ENCODE measurements around the gene RALBP1.

Gene RALBP1

DNA sequence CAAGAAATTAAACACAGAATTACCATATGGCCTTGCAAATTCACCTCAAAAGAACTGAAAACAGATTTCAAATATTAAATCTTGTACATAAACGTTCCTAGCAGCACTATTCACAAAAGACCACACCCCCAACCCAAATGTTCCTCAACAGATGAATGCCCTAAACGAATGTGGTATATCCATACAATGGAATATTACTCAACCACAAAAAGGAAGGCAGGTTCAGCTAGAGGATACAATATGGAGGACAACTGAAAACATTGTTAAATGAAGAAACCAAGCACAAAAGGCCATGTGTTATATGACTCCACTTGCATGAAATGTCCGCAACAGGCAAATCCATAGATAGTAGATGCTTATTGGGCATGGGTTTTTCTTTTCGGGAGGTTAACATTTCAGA, 77.3 kb downstream of the RALBP1 start:
- in situ Hi-C loops (cut with MboI; ENCODE audit: low sequenced_read_pairs): no loop called here
- peaks cover 84% of the 10 kb centered on the region for H3K36me3 ChIP-seq (replicated peaks)
- H3K4me3 ChIP-seq: no peak overlapping the region
- H3K27me3 ChIP-seq (ENCODE audit: low read depth): no peaks in the 10 kb centered on the region
- no peaks in the 10 kb centered on the region for H3K4me1 ChIP-seq
- no peak for DNase-seq (ENCODE audit: low spot score in 2 of 2)
- no peaks in the 10 kb centered on the region for H3K9me3 ChIP-seq

DNA sequence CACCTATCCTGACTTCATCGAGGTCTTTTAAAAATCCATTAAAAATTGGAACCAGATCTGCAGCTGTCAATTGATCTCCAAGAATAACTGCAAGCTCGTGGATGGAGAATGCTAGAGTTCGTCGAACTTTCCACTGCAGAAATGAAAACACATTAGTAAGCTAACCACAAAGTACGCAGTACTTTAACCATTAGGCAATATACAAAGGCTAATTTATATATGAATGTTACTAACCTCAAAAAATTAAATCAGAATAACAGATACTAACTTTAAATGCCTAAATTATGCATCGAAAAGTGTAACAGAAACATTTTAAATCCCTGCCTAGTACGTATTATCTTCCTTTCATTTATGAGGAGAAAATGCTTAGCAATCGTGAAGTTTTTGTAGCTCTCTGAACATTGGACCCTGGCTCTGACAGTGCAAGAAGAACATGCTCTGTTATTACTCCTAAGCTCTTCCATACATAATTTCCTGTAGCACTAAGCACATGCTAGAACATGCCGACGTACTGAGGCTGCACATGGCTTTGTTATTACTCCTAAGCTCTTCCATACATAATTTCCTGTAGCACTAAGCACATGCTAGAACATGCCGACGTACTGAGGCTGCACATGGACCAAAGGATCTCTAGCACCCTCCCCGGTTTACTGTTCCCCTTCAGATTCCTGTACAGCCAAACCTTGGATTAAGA, 82.1 kb downstream of the RALBP1 start:
- Histone ChIP-seq H3K9me3 (no peaks in the 10 kb centered on the region), H3K27me3 (ENCODE audit: low read depth) (no peaks in the 10 kb centered on the region), H3K36me3 (replicated peaks) (peaks cover 66% of the 10 kb centered on the region), H3K4me1 (no peaks in the 10 kb centered on the region), H3K4me3 (no peak overlapping the region)
- in situ Hi-C loops (cut with MboI; ENCODE audit: low sequenced_read_pairs): no loop called here
- no peak for DNase-seq (ENCODE audit: low spot score in 2 of 2)

DNA sequence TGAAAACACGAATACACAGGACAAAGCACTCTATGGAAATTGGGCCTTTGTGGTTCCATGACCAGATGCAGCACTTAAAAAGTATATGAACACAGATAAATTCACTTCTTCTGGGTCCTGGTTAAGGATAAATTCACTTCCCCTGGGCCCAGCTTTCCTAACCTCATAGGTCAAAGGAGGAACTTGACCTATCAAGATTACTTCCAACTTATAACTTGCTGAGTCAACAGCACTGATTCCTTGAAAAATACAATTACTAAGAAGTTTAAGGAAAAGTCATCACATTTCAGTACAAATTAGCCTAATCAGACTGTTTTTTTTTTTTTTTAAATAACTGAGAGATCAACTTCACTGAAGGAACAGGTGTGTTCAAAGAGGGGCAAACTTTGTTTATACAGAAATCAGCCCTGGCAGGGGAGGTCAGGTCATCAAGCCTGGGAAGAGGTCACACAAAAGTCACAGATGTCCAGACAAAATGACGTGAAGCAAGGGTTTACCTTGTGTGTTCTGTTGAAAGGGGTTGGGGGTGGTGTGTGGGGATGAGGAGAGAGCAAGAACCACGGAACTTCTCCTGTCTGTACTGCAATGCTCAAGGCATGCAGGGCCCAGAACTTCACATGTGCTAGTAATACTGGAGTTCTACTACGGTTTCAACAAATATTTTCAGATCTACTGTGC, 83.2 kb downstream of the RALBP1 start:
- no peaks in the 10 kb centered on the region for H3K9me3 ChIP-seq
- DNase-seq (ENCODE audit: low spot score in 2 of 2): no peak
- H3K27me3 ChIP-seq (ENCODE audit: low read depth): no peaks in the 10 kb centered on the region
- H3K4me3 ChIP-seq: no peak overlapping the region
- in situ Hi-C loops (cut with MboI; ENCODE audit: low sequenced_read_pairs): no loop called here
- peaks cover 66% of the 10 kb centered on the region for H3K36me3 ChIP-seq (replicated peaks)
- no peaks in the 10 kb centered on the region for H3K4me1 ChIP-seq

DNA sequence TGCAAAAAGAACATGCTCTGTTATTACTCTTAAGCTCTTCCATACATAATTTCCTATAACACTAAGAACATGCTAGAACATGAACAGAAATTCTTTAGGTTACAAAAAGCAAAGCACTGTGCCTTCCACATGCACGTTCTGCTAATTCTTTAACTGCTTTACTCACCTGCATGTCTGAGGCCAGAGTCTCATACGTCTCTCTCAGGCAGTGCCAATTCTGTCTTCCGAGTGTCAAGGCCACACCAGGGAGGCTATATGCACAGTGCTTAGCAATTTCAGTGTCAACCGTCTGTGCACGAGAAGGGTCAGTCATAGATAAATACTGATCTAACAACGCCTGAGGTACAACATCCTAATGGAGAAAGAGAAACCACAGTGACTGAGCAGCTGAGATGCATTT, 83.9 kb downstream of the RALBP1 start:
- H3K4me3 ChIP-seq: no peak overlapping the region
- peaks cover 62% of the 10 kb centered on the region for H3K36me3 ChIP-seq (replicated peaks)
- in situ Hi-C loops (cut with MboI; ENCODE audit: low sequenced_read_pairs): no loop called here
- no peaks in the 10 kb centered on the region for H3K9me3 ChIP-seq
- H3K27me3 ChIP-seq (ENCODE audit: low read depth): no peaks in the 10 kb centered on the region
- no peak for DNase-seq (ENCODE audit: low spot score in 2 of 2)
- no peaks in the 10 kb centered on the region for H3K4me1 ChIP-seq

DNA sequence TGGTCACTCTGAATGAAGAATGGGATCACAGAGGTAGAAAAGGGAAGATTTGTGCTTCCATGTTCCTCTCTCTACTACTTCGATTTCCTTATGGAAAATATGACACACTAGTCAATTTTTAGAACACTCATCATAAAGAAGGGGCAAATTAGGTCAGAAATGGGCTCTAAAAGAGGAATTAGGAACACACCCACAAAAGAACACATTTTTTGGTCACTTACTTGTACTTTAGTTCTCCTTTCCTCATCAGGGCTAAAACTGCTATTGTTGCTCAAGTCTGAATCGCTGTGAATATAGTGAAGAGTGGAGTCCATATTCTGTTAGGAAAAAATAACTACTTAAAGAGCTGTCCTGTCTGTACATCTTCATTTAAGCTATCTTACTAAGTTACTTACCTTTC, 86.4 kb downstream of the RALBP1 start:
- H3K9me3 ChIP-seq: no peaks in the 10 kb centered on the region
- peaks cover 41% of the 10 kb centered on the region for H3K36me3 ChIP-seq (replicated peaks)
- H3K27me3 ChIP-seq (ENCODE audit: low read depth): no peaks in the 10 kb centered on the region
- H3K4me1 ChIP-seq: no peaks in the 10 kb centered on the region
- in situ Hi-C loops (cut with MboI; ENCODE audit: low sequenced_read_pairs): no loop called here
- H3K4me3 ChIP-seq: no peak overlapping the region
- no peak for DNase-seq (ENCODE audit: low spot score in 2 of 2)

GRCh38 chr18:9562584-9562983, 87.3 kb downstream of the RALBP1 start:
- in situ Hi-C loops (cut with MboI; ENCODE audit: low sequenced_read_pairs): no loop called here
- DNase-seq (ENCODE audit: low spot score in 2 of 2): no peak
- no peaks in the 10 kb centered on the region for H3K4me1 ChIP-seq
- no peaks in the 10 kb centered on the region for H3K9me3 ChIP-seq
- peaks cover 41% of the 10 kb centered on the region for H3K36me3 ChIP-seq (replicated peaks)
- no peak overlapping the region for H3K4me3 ChIP-seq
- H3K27me3 ChIP-seq (ENCODE audit: low read depth): no peaks in the 10 kb centered on the region

DNA sequence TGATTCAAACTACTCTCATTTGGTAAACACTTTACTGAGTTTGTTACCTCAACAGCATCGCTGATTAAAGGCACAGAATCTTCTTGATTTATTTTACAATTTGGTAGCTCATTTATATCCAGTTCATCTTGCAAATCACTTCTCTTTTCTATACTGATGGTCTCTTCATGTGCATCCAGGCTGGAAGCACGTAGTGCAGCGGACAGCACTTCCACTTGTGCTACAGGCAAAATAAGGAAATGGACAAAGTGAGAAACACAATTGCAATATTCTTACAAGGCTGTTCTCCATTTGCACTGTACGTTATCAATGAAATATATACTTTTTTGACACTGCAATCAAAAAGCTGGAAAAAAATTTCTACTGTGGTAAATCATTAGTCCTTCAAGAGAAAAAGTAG, 88.0 kb downstream of the RALBP1 start:
- no peak for DNase-seq (ENCODE audit: low spot score in 2 of 2)
- Histone ChIP-seq H3K4me3 (no peak overlapping the region), H3K36me3 (replicated peaks) (peaks cover 42% of the 10 kb centered on the region), H3K4me1 (no peaks in the 10 kb centered on the region), H3K27me3 (ENCODE audit: low read depth) (no peaks in the 10 kb centered on the region), H3K9me3 (no peaks in the 10 kb centered on the region)
- in situ Hi-C loops (cut with MboI; ENCODE audit: low sequenced_read_pairs): no loop called here

DNA sequence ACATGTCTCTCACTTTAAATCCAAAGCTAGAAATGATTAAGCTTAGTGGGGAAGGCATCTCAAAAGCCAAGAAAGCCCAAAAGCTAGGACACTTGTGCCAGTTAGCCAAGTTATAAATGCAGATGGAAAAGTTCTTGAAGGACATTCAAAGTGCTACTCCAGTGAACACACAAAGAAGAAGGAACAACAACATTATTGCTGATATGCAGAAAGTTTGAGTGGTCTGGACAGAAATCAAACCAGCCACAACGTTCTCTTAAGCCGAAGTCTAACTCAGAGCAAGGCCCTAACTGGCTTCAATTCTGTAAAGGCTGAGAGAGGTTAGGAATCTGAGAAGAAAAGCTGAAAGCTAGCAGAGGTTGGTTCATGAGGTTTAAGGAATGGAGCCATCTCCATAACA, 90.1 kb downstream of the RALBP1 start:
- peaks cover 46% of the 10 kb centered on the region for H3K36me3 ChIP-seq (replicated peaks)
- H3K4me3 ChIP-seq: no peak overlapping the region
- H3K4me1 ChIP-seq: no peaks in the 10 kb centered on the region
- in situ Hi-C loops (cut with MboI; ENCODE audit: low sequenced_read_pairs): no loop called here
- DNase-seq (ENCODE audit: low spot score in 2 of 2): no peak
- no peaks in the 10 kb centered on the region for H3K27me3 ChIP-seq (ENCODE audit: low read depth)
- H3K9me3 ChIP-seq: no peaks in the 10 kb centered on the region

- no peaks in the 10 kb centered on the region for H3K4me1 ChIP-seq
- H3K9me3 ChIP-seq: no peaks in the 10 kb centered on the region
- peaks cover 32% of the 10 kb centered on the region for H3K36me3 ChIP-seq (replicated peaks)
- no peak overlapping the region for H3K4me3 ChIP-seq
- H3K27me3 ChIP-seq (ENCODE audit: low read depth): no peaks in the 10 kb centered on the region
- in situ Hi-C loops (cut with MboI; ENCODE audit: low sequenced_read_pairs): no loop called here
- DNase-seq (ENCODE audit: low spot score in 2 of 2): no peak
Observed at GRCh38 chr18:9568186-9568585, 92.9 kb downstream of the RALBP1 start.

DNA sequence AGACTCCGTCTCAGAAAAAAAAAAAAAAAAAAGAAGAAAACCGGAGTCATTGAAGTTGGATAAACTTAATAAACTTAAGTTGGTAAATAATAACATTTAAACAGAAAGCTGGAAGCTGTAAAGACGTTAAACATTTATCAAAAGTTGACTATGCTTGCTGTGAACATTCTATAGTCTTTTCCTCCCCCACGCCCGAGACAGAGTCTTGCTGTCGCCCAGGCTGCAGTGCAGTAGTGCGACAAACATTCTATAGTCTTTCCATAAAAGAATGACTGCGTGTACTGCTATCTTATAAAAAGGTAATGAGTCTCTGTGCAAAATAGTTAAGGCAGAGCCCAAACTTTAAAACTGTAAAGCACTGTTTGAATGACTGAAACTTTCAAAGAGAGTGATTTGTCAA, 93.9 kb downstream of the RALBP1 start:
- no peak for DNase-seq (ENCODE audit: low spot score in 2 of 2)
- H3K9me3 ChIP-seq: no peaks in the 10 kb centered on the region
- H3K36me3 ChIP-seq (replicated peaks): peaks cover 28% of the 10 kb centered on the region
- peaks cover 1% of the 10 kb centered on the region for H3K4me1 ChIP-seq
- no peak overlapping the region for H3K4me3 ChIP-seq
- in situ Hi-C loops (cut with MboI; ENCODE audit: low sequenced_read_pairs): no loop called here
- H3K27me3 ChIP-seq (ENCODE audit: low read depth): no peaks in the 10 kb centered on the region

GRCh38 chr18:9570255-9570654, 94.9 kb downstream of the RALBP1 start:
- H3K9me3 ChIP-seq: no peaks in the 10 kb centered on the region
- H3K27me3 ChIP-seq (ENCODE audit: low read depth): no peaks in the 10 kb centered on the region
- H3K4me3 ChIP-seq: no peak overlapping the region
- peaks cover 28% of the 10 kb centered on the region for H3K36me3 ChIP-seq (replicated peaks)
- H3K4me1 ChIP-seq: peaks cover 10% of the 10 kb centered on the region
- no peak for DNase-seq (ENCODE audit: low spot score in 2 of 2)
- in situ Hi-C loops (cut with MboI; ENCODE audit: low sequenced_read_pairs): no loop called here

- in situ Hi-C loops (cut with MboI; ENCODE audit: low sequenced_read_pairs): no loop called here
- no peaks in the 10 kb centered on the region for H3K9me3 ChIP-seq
- peaks cover 20% of the 10 kb centered on the region for H3K4me1 ChIP-seq
- no peaks in the 10 kb centered on the region for H3K27me3 ChIP-seq (ENCODE audit: low read depth)
- H3K36me3 ChIP-seq (replicated peaks): peaks cover 28% of the 10 kb centered on the region
- DNase-seq (ENCODE audit: low spot score in 2 of 2): no peak
- no peak overlapping the region for H3K4me3 ChIP-seq
Observed at GRCh38 chr18:9571546-9571945, 96.2 kb downstream of the RALBP1 start.

DNA sequence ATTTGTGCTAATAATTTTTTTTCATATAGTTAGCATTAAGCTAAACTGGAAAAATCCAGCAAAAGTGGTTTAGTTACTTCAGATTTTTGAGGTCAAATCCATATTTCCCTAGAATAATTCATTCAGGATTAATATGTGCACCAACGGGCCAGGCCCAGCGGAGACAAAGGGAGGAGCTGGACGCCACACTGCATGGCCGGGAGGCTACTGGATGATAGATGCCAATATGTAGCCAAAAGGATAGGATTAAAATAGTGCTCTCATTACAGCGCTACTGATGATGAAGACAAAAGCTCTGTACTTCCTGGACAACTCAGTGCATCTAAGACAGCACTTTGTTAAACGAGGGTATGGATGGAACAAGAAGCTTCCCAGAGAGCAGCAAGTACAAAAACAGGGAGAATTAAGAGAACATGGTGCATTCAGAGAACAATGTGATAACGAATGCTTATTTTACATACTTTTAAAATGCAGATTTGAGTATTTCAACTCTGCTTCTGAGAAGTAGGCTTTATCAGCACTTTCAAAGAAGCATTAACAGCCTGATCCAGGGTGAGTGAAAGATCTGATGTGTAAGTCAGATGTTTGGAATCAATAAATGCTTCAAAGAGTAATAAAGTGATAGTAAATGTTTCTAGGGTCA, 99.3 kb downstream of the RALBP1 start:
- in situ Hi-C loops (cut with MboI; ENCODE audit: low sequenced_read_pairs): no loop called here
- H3K36me3 ChIP-seq (replicated peaks): peaks cover 12% of the 10 kb centered on the region
- peaks cover 47% of the 10 kb centered on the region for H3K4me1 ChIP-seq
- DNase-seq (ENCODE audit: low spot score in 2 of 2): peak; percentile 60 to 88
- H3K9me3 ChIP-seq: no peaks in the 10 kb centered on the region
- H3K27me3 ChIP-seq (ENCODE audit: low read depth): no peaks in the 10 kb centered on the region
- no peak overlapping the region for H3K4me3 ChIP-seq

GRCh38 chr18:9575558-9575957, 100.2 kb downstream of the RALBP1 start:
- in situ Hi-C loops (cut with MboI; ENCODE audit: low sequenced_read_pairs): no loop called here
- Histone ChIP-seq H3K4me3 (no peak overlapping the region), H3K4me1 (peaks cover 47% of the 10 kb centered on the region), H3K36me3 (replicated peaks) (peaks cover 4% of the 10 kb centered on the region), H3K9me3 (no peaks in the 10 kb centered on the region), H3K27me3 (ENCODE audit: low read depth) (no peaks in the 10 kb centered on the region)
- DNase-seq (ENCODE audit: low spot score in 2 of 2): peak; percentile 91 to 94
